HEK293T (cell line): Measurements from ENCODE around the gene RGS9BP.
"Not testable (repeated sequence)": the region's sequence is repeated elsewhere in the genome, so short reads cannot be mapped to it uniquely, and the experiment has no call there.

Source experiments
- ARNT ChIP-seq: fragments of 450-650 bp; IDR thresholded peaks from 2 replicates; pipeline ENCODE4 v1.6.1; 2017; ENCODE audit warnings: mild to moderate bottlenecking
- BHLHE40 ChIP-seq: fragments of 450-650 bp; IDR thresholded peaks from 2 replicates; pipeline ENCODE4 v1.6.1; 2016; ENCODE audit warnings: mild to moderate bottlenecking, moderate library complexity, borderline replicate concordance
- CTBP1 ChIP-seq: fragments of 450-650 bp; IDR thresholded peaks from 2 replicates; pipeline ENCODE4 v1.6.1; 2016; ENCODE audit warnings: borderline replicate concordance
- ELF4 ChIP-seq: fragments of 450-650 bp; IDR thresholded peaks from 2 replicates; pipeline ENCODE4 v1.6.1; 2017; ENCODE audit warnings: antibody characterized with exemption
- NFRKB ChIP-seq: fragments of 450-650 bp; IDR thresholded peaks from 2 replicates; pipeline ENCODE4 v1.6.1; 2016; ENCODE audit warnings: mild to moderate bottlenecking, moderate library complexity
- SP1 ChIP-seq: fragments of 450-650 bp; IDR thresholded peaks from 2 replicates; pipeline ENCODE4 v1.6.1; 2017
- SUZ12 ChIP-seq: fragments of 450-650 bp; IDR thresholded peaks from 2 replicates; pipeline ENCODE4 v1.6.1; 2016; ENCODE audit warnings: mild to moderate bottlenecking
- ZNF384 ChIP-seq: fragments of 450-650 bp; IDR thresholded peaks from 2 replicates; pipeline ENCODE4 v1.6.1; 2016
- TF ChIP-seq, protein P1 (sequence below): fragments of 450-650 bp; IDR thresholded peaks from 2 replicates; pipeline ENCODE4 v1.6.1; 2016

DNA sequence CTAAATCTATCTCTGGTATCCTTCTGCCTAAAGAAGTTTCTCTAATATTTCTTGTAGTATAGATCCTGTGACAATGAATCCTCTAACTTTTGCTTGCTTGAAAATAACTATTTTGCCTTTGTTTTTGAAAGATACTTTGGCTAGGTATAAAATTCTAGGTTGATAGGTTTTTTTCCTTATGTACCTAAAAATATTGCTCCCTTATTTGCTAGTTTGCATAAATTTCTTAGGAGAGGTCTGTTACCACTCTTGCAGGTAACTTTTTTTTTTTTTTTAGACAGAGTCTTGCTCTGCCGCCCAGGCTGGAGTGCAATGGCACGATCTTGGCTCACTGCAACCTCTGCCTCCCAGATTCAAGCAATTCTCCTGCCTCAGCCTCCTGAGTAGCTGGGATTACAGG is 28.4 kb downstream of the RGS9BP start:
- not testable (repeated sequence) for TF ChIP-seq ARNT, ELF4, SP1, BHLHE40, SUZ12, ZNF384, NFRKB, CTBP1
- TF ChIP-seq, protein P1, sequence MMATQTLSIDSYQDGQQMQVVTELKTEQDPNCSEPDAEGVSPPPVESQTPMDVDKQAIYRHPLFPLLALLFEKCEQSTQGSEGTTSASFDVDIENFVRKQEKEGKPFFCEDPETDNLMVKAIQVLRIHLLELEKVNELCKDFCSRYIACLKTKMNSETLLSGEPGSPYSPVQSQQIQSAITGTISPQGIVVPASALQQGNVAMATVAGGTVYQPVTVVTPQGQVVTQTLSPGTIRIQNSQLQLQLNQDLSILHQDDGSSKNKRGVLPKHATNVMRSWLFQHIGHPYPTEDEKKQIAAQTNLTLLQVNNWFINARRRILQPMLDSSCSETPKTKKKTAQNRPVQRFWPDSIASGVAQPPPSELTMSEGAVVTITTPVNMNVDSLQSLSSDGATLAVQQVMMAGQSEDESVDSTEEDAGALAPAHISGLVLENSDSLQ: not testable (repeated sequence)
